ES-I3 (cell line): ENCODE results near the gene CMIP.

Experiments
- H3K36me3 ChIP-seq: 2 replicates; pipeline ENCODE4 v1.6.1; 2013; ENCODE audit warnings: mild to moderate bottlenecking, low read length, control low read depth, moderate library complexity; ENCODE audit not compliant: insufficient read depth
- H3K4me1 ChIP-seq: 2 replicates; pipeline ENCODE4 v1.6.1; 2013; ENCODE audit warnings: mild to moderate bottlenecking, control low read depth, low read length; ENCODE audit not compliant: insufficient read depth
- H3K9ac ChIP-seq: 2 replicates; pipeline ENCODE4 v1.6.1; 2013; ENCODE audit warnings: low read depth, mild to moderate bottlenecking, low read length, moderate library complexity
- H3K9me3 ChIP-seq: 2 replicates; pipeline ENCODE4 v1.6.1; 2013; ENCODE audit warnings: mild to moderate bottlenecking, low read length, moderate library complexity; ENCODE audit not compliant: control insufficient read depth, insufficient read depth

The CMIP gene

DNA sequence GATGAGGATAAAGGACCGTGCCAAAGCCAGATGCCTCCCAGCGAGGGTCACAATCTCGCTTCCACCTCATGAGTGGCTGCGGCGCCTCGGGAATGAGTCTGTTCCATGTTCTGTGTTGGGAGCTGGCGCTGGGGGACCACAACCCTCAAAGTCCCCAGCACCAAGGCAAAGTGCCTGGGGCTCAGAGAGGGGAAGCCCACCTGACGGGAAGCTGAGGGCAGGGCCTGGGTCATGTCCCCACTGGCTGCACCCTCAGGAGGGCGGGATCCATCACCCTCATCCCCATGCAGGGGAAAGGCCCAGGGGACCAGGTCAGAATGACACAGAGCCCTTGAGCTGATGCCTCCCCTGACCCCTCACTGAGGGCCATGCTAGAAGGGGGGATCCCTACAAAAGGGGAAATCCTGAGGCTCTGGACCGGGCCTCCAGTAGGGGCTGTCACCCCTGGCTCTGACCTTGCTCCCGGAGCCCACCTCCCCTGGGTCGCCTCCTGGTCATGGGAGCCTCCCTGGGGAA lies 183.2 kb downstream of the CMIP start:
- H3K9me3 ChIP-seq: no peaks in the 10 kb centered on the region
- no peaks in the 10 kb centered on the region; the same call in 1 of the 2 replicates for H3K36me3 ChIP-seq
- peaks cover 11% of the 10 kb centered on the region for H3K4me1 ChIP-seq
- H3K9ac ChIP-seq: no peak overlapping the region

DNA sequence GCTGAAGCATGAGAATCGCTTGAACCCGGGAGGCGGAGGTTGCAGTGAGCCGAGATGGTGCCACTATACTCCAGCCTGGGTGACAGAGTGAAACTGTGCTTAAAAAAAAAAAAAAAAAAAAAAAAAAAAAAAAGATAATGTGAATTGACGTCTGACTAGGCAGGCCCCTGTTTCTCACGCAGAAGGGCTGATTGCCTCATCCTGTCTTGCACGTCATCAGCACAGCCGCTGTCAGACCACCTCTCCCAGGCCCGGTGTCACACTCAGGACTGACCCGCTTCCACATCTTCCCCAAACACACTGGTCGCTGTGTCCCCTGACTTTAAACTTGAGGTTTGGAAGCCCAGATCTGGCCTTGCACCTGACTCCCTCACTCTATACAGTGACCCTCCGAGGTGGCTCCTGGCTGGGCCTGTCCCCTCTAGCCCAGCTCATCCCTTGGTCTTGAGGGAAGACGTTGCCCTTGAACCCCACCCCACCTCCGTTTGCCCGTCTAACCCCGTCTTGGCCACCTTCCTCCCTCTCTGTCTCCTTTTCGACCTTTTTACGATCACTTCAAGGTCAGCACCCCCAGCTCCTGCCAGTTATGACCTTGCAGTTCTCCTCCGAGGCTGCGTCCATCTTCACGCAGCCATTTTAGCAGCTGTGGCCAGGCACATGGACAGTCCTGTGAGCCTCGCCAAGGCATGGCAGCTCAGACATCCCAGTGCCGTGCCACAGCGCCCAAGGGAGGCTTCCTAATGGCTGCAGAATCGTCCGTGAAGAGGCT lies 184.6 kb downstream of the CMIP start:
- H3K36me3 ChIP-seq: no peaks in the 10 kb centered on the region; the same call in 1 of the 2 replicates
- no peak overlapping the region for H3K9ac ChIP-seq
- no peaks in the 10 kb centered on the region for H3K9me3 ChIP-seq
- peaks cover 24% of the 10 kb centered on the region for H3K4me1 ChIP-seq

DNA sequence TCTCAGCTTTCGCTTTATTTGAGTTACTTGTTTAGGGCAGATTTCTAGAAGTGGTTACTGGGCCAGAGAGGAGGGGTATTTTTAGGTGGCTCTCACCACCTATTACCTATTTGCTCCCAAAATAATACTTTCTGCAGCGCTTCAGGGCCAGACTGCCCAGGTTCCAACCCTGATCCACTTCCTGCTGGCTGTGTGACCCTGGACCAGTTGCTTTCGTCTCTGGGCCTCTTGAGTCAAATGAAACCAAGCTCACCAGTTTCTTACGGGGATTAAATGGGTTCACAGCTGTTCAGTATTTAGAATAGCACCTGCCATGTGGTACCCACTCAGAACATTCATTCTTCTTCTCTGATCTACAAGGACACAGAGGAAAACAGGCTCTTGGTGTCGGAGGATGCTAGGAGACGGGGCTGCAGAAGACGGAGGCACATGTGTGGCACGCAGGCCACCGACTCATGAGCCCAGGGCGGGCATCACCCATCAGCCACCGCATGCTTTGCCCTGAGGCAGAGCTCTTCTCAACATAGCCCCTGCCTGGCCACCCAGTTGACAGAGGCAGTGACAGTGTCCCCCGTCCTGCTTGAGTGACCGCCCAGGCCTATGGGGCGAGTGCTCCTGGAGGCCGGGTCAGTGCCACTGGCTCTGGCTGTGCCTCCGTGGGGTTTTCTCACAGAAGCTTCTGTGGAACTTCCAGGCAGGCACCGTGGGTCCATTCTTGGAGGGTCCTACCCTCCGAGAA lies 185.5 kb downstream of the CMIP start:
- Histone ChIP-seq H3K4me1 (peaks cover 33% of the 10 kb centered on the region), H3K36me3 (no peaks in the 10 kb centered on the region; the same call in 1 of the 2 replicates), H3K9ac (no peak overlapping the region), H3K9me3 (no peaks in the 10 kb centered on the region)

DNA sequence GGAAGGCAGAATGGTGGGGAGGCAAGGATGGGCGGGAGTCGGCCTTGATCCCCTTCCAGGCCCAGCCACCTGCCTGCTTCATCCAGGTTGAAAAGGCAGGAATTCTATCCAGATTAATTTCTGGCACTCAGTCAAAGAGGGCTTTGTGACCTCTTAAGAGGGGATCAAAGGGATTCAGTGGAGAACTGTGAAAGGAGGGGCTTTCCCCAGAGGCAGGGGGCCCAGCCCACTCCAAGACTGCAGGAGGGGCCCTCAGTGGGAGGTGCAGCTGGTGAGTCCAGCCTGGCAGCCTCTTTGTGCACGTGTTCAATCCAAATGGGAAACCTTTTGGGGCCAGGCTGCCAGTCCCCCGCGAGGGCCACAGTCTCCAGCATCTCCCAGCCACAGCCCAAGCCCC lies 186.0 kb downstream of the CMIP start:
- Histone ChIP-seq H3K9ac (no peak overlapping the region), H3K4me1 (peaks cover 35% of the 10 kb centered on the region), H3K9me3 (no peaks in the 10 kb centered on the region), H3K36me3 (no peaks in the 10 kb centered on the region)

DNA sequence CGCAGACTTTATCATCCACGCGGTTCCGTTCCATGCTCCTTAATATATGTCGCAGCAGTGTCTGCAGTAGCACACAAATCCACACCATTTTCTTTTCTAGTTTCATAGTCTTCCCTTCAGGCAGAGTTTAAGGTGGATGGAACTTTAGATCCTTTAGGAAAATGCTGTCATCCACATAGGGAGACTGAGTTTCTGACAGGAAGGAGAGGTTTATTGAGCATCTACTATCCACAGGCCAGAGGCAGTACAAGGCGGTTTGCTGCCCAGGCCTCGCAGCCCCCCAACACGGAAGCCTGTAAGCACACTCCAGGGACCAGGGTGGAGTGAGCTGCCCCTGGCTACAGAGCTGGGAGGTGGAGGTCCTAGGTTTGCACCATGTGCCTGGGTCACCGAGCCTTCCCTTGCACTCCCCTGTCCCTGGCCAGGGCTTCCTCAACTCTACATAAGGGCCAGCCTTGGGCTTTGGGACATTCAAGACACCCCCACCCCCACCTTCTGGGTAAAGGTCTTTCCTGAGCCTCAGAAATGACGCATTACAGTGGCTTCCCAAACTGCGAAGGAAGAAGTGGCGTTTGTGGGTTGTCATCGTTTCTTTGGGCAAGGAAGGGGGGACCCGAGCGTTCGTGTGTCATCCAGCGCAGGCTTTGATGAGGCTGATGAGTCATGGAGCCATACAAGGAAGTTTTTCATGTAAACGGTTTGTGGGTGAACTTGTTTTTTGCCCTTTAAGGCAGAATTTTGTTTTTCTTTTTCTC lies 188.0 kb downstream of the CMIP start:
- no peaks in the 10 kb centered on the region for H3K36me3 ChIP-seq
- H3K4me1 ChIP-seq: peaks cover 35% of the 10 kb centered on the region
- H3K9ac ChIP-seq: no peak overlapping the region
- no peaks in the 10 kb centered on the region for H3K9me3 ChIP-seq

DNA sequence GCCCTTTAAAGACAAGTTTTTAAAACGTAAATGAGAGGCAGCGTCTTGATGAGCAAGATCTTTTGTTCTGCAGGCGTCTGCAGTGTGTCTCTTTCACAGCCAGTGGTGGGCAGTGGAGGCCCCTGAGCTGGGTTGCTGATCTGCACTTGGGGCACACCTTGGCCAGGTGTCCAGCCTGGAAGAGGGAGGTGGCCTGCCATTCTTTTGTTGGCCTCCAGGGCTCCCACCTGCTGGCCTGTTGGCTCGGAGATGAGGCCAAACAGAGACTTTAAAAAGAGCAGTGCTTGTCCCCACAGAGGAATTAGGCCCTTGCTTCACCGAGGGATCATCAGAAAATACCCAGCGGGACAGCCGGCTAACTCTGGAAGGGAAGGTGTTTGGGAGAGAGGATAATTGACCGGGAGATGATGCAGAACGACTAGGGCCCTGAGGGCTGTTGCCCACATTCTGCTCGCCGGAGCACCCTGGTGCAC lies 188.6 kb downstream of the CMIP start:
- H3K36me3 ChIP-seq: no peaks in the 10 kb centered on the region
- no peaks in the 10 kb centered on the region for H3K9me3 ChIP-seq
- no peak overlapping the region for H3K9ac ChIP-seq
- peaks cover 38% of the 10 kb centered on the region for H3K4me1 ChIP-seq

DNA sequence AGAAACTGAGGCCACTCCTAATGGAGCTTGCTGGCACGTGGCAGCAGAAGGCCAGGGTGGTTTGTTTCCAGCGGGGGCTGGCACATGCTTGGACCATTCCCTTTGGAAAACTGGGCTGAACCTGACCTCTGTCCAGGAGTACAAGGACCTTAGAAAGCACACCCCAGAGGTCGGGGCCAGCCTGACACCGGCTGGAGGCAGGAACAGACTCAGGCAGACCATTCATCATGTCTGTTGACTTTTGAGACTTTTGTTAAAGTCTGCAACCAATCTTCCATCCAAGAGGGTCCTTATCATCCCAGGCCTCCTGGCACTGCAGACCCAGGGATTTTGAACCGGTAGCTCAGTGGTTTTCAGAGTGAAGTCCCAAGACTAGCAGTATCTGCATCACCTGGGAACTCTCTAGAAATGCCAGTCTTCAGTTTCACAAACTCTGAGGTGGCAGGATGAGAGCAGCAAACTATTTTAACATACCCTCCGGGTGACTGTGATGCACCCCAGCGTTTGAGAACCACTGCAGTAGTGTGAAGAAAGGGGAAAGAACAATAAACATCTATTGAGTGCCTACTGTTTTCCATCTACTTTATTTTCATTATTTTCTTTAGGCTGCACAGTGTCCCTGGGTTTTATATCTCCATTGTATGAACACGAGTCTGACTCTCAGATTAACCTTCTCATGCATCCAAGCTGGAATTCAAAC lies 189.2 kb downstream of the CMIP start:
- Histone ChIP-seq H3K4me1 (peaks cover 40% of the 10 kb centered on the region), H3K36me3 (no peaks in the 10 kb centered on the region), H3K9me3 (no peaks in the 10 kb centered on the region), H3K9ac (no peak overlapping the region)

DNA sequence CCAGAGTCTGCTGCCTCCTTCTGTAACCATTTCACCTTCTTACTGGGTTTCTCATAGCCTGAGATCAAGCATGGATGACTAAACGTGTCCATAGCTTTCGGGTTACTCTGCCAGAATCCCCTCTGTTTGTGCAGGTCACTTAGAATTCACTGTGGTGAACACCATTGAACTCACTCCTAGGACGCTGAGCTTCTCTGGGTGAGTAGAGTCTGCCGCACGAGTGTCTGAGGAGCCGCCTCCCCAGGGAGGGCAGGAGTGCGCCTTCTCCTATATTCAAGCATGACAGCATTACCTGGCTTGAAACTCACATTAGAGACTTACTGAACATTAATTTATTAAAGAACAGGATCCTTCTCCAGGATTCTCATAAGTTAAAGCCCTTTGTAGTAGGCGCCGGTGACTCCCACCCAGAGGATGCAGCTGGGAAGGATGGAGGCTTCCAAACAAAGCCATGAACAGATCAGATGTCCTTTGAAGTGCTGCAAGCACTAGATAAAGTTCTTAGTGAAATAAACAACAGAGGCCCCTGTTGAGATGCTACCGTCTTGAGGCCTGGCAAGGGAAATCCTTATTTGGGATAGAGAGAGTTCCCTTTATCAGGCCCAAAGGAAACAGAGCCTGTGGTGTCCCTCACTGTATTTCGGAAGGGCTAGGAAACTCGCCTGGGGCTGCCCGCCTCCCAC lies 189.9 kb downstream of the CMIP start:
- Histone ChIP-seq H3K9me3 (no peaks in the 10 kb centered on the region), H3K9ac (no peak overlapping the region), H3K4me1 (peaks cover 40% of the 10 kb centered on the region), H3K36me3 (no peaks in the 10 kb centered on the region)

DNA sequence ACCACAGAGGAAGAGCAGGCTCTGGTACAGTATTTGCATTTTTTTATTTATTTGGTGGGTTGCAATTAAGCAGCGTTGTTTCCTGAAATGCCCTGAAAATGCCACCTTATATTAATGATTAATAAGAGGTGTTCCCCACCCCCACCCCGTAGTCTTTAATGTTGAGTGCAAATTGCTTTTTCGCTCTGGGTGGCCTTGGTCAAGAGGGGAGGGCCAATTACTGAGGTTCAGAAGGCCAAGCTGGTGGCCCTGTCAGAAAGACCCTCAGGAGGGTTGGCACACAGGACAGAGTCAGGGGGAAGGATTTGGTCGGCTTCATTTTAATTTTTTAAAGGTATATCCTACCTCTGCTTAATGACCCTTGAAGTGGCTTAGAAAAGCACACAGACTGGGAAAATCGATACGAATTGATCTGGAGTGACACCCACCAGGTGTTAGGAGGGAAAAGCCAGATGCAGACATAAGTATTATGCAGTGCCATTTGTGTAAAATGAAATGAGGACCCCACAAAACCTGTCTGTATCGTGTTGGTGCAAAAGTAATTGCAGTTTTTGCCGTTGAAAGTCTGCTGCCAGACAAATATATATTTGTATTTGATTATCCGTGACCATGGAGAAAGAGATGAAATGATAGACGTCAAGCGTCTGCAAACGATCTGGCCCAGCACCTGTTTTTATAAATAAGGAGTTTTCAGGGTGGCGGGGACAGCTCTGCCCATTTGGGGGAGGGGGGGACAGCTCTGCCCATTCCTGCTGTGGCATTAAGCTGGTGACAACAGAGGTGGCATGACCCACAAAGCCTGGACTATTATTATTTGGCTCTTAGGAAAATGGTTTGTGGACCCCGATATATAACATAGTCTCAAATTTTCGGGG lies 190.7 kb downstream of the CMIP start:
- peaks cover 39% of the 10 kb centered on the region for H3K4me1 ChIP-seq

DNA sequence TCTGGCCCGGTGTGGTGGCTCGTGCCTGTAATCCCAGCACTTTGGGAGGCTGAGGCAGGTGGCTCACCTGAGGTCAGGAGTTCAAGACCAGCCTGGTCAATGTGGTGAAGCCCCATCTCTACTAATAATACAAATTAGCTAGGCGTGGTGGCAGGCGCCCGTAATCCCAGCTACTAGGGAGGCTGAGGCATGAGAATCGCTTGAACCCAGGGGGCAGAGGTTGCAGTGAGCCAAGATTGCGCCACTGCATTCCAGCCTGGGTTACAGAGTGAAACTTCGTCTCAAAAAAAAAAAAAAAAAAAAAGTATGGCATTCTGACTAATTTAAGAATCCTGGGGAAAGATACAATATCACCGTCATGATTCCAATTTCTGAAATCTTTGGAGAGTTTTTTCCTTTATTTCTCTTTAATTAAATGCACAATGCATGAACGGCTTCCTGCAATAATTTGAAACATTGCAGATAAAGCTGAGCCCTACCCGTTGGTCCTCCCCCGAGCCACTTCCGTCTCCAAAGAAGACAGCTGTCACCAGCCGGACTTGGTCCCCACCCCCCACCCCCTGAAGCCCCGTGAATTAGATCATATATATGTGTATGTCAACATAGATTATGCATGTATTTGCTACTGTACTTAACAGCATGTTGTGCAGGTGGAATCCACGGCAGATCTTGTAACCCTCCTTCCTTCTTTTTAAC lies 191.8 kb downstream of the CMIP start:
- Histone ChIP-seq H3K9ac (no peak overlapping the region), H3K4me1 (peaks cover 35% of the 10 kb centered on the region), H3K36me3 (no peaks in the 10 kb centered on the region), H3K9me3 (no peaks in the 10 kb centered on the region)

More for the DNA sequence above, 190.7 kb downstream of the CMIP start:
- H3K9ac ChIP-seq: no peak overlapping the region
- H3K36me3 ChIP-seq: no peaks in the 10 kb centered on the region
- no peaks in the 10 kb centered on the region for H3K9me3 ChIP-seq

DNA sequence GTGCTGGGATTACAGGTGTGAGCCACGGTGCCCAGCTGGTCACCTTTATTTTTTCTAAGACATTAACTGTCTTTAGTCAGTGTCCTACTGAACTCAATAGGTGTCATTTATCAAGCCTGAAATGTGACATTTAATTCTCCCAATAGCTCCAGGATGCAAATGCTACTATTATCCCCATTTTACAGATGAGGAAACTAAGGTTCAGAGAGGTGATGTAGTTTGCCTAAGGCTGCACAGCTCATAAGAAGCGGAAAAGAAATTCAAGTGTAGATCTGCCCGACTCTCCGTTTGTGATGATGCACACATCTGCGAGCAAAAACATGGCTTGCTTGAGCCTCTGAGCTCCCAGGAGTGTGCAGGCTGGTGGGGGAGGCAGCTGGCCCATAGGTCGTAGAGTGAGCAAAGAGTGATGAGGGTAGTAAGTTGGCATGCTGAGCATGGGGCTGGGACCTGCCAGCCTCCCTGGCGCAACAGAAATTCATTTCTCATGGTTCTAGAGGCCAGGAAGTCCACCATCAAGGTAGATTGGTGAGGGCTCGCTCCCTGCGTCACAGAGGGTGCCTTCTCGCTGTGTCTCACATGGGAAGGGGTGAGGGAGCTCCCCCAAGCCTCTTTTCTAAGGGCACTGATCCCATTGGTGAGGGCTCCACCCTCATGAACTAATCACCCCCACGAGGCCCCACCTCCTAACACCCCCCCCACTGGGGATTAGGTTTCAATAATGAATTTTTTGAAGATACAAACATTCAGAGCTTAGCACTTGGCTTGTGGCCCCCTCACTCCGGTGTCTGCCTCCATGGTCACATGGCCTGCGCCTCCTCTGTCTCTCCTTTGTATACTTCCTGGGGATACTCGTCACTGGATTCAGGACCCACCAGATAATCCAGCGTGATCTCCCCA lies 193.0 kb downstream of the CMIP start:
- peaks cover 31% of the 10 kb centered on the region for H3K4me1 ChIP-seq
- H3K9ac ChIP-seq: no peak overlapping the region
- H3K36me3 ChIP-seq: no peaks in the 10 kb centered on the region
- H3K9me3 ChIP-seq: no peaks in the 10 kb centered on the region
